ENCODE results near the gene C20orf204. TPM values are rescaled to one million over a fixed set of nuclear protein-coding genes. Genes with fewer than 3 reads are reported as not detected.

Gene C20orf204
- total and polyA plus RNA-seq, 2 of the 8 experiments (the other 6 are each of a cell fraction or from before 2014, with no cell fraction given) = 0.39 to 0.52 TPM

- no peak overlapping the region; the same call in 1 of the 2 replicates for H3K18ac ChIP-seq (ENCODE audit: extremely low read depth, low read length)
- TF ChIP-seq EZH2 (IDR thresholded peaks at IDR 0.05; ENCODE audit: low read depth, low read length, severe bottlenecking) = peak; percentile 47
- no peak for TF ChIP-seq TCF12 (IDR thresholded peaks at IDR 0.05; ENCODE audit: low read depth, low read length)
- peak; percentile 64 for TF ChIP-seq SUZ12 (IDR thresholded peaks at IDR 0.05; ENCODE audit: low read length)
- WGBS, 2 experiments (ENCODE audit: extremely low coverage in 1 of 2, insufficient coverage in 1 of 2, insufficient read length in 1 of 2, insufficient replicate concordance in 2 of 2, low coverage in 1 of 2, low lambda C conversion rate in 2 of 2, missing lambda C conversion rate in 1 of 2) = 46% methylated on average over 16 of the region's 16 CpGs; no CpG with 5 or more reads in 1 of the 2 experiments
- FAIRE-seq (no peak), DNase-seq (ENCODE audit: low read depth in 1 of 2, low spot score in 2 of 2) (no peak)
- H3K4me3 ChIP-seq (ENCODE audit: extremely low read depth in 1 of 4, insufficient read depth in 2 of 4, low read depth in 3 of 4, low read length in 4 of 4) = peak overlapping the region in 1 of 4 experiments; percentile 38; a peak in 1 of 8 replicates
- 0 out of 2 replicates have a peak overlapping the region, but pooled peaks have one; percentile 39 for H2AK5ac ChIP-seq (ENCODE audit: low read depth, low read length)
- no peak overlapping the region for H2BK20ac ChIP-seq (ENCODE audit: low read length)
- no peak overlapping the region for H3K9ac ChIP-seq (replicated peaks in 1 of 4; ENCODE audit: extremely low read depth in 1 of 4, low read depth in 3 of 4, low read length in 3 of 4)
- CTCF ChIA-PET (ENCODE audit: partially characterized antibody) = interaction anchor here (0.6 to 15.0 kb wide), 5 partner anchors 9 to 1650 kb away, joined by 3 to 139 read pairs (median 25); partner anchors contain the start of genes LKAAEAR1, OPRL1 and RGS19
- peaks cover 4% of the 10 kb centered on the region; the same call in 1 of the 2 replicates for H3K23me2 ChIP-seq (ENCODE audit: low read depth, low read length)
- H2BK5ac ChIP-seq (ENCODE audit: low read depth, low read length) = no peak overlapping the region
- H3K4me1 ChIP-seq (replicated peaks in 1 of 4; ENCODE audit: control insufficient read depth in 3 of 4, insufficient read depth in 4 of 4, low read length in 3 of 4) = peaks cover 0 to 35% (median 13%) of the 10 kb centered on the region in 4 experiments; a peak in 6 of 7 replicates
- H3K23ac ChIP-seq (ENCODE audit: insufficient read length) = no peak overlapping the region
- peaks cover 44 to 68% (median 60%) of the 10 kb centered on the region in 4 experiments for H3K27me3 ChIP-seq (replicated peaks in 1 of 4; ENCODE audit: control insufficient read depth in 3 of 4, extremely low read depth in 1 of 4, insufficient read depth in 3 of 4, low read length in 3 of 4)
- no peak overlapping the region for H4K91ac ChIP-seq (replicated peaks; ENCODE audit: insufficient read length, low read length)
- no peak overlapping the region for H4K5ac ChIP-seq (ENCODE audit: insufficient read length, low read depth, low read length)
- H2BK15ac ChIP-seq (ENCODE audit: low read length) = no peak overlapping the region
- peaks cover 0 to 10% (median 0%) of the 10 kb centered on the region in 4 experiments; a peak in 1 of 8 replicates for H3K36me3 ChIP-seq (ENCODE audit: control insufficient read depth in 2 of 4, insufficient read depth in 4 of 4, low read length in 3 of 4)
- H3K56ac ChIP-seq (replicated peaks; ENCODE audit: insufficient read length, low read depth, low read length) = no peak overlapping the region
- H4K20me1 ChIP-seq (replicated peaks in 1 of 2; ENCODE audit: control insufficient read depth in 1 of 2, insufficient read depth in 2 of 2, low read length in 2 of 2) = no peaks in the 10 kb centered on the region
- no peak overlapping the region for H2AFZ ChIP-seq (ENCODE audit: low read length)
- H3K4me2 ChIP-seq (ENCODE audit: insufficient read depth in 1 of 2, low read depth in 2 of 2, low read length in 2 of 2) = peak overlapping the region; percentile 17 to 53; a peak in 3 of 4 replicates
- no peaks in the 10 kb centered on the region for H3K79me2 ChIP-seq (ENCODE audit: control insufficient read depth in 1 of 2, insufficient read depth in 2 of 2, low read length in 2 of 2)
- H2BK120ac ChIP-seq (replicated peaks; ENCODE audit: low read depth, low read length) = no peak overlapping the region
- no peaks in the 10 kb centered on the region for H3K9me3 ChIP-seq (ENCODE audit: insufficient read depth in 2 of 2, low read depth in 1 of 2, low read length in 1 of 2)
- no peak overlapping the region for H2BK12ac ChIP-seq (ENCODE audit: low read depth, low read length)
- no peak overlapping the region for H3K27ac ChIP-seq (ENCODE audit: low read depth, low read length)
- no peak overlapping the region; the same call in 1 of the 2 replicates for H4K8ac ChIP-seq (ENCODE audit: extremely low read depth, insufficient read depth, low read length)
- no peak overlapping the region for H3K14ac ChIP-seq (ENCODE audit: insufficient read length)
- no peaks in the 10 kb centered on the region for H3K79me1 ChIP-seq (ENCODE audit: low read depth, low read length)
- POLR2A ChIA-PET (ENCODE audit: partially characterized antibody) = interaction anchor here (0.6 to 2.0 kb wide), 4 partner anchors 10 to 206 kb away, joined by 3 to 9 read pairs (median 3); partner anchors contain the start of gene PCMTD2
- no peak overlapping the region for H3K4ac ChIP-seq (replicated peaks; ENCODE audit: insufficient read length, low read depth, low read length)
Measured at GRCh38 chr20:64049878-64050260, 13.9 kb downstream of the C20orf204 start.
